Prostate gland (tissue), 2 donors: ENCODE results near the gene ERI3. TPM values are rescaled to one million over a fixed set of nuclear protein-coding genes. Genes with fewer than 3 reads are reported as not detected.

Experiments used
- DNase-seq: peaks from one replicate; pipeline ENCODE4 v3.0.0-alpha.2; 2019; ENCODE audit warnings: low spot score
- H3K27ac ChIP-seq, 2 donors: fragments of 200-600 bp; sonication (generic); 2 replicates each; pipeline ENCODE4 v1.5.1; 2017 to 2019
- H3K27me3 ChIP-seq: fragments of 200-600 bp; sonication (generic); replicated peaks from 2 replicates; pipeline ENCODE4 v1.5.1; 2019; ENCODE audit not compliant: insufficient read depth
- H3K36me3 ChIP-seq, 2 donors: fragments of 200-600 bp; sonication (generic); 1 replicate in 1 of 2; 2 replicates in 1 of 2; pipeline versions ENCODE4 v1.5.1 to v1.8.1; 2017 to 2019
- H3K4me1 ChIP-seq: fragments of 200-600 bp; sonication (generic); replicated peaks from 2 replicates; pipeline ENCODE4 v1.5.1; 2019
- H3K4me3 ChIP-seq, 2 donors: fragments of 200-600 bp; sonication (generic); 2 replicates each; pipeline ENCODE4 v1.5.1; 2017 to 2019
- H3K9me3 ChIP-seq: fragments of 200-600 bp; sonication (generic); 2 replicates; pipeline ENCODE4 v1.5.1; 2017
- POLR2A ChIP-seq: fragments of 450-650 bp; IDR thresholded peaks from one replicate; pipeline ENCODE4 v1.6.1; 2016; ENCODE audit warnings: antibody characterized with exemption, mild to moderate bottlenecking
- POLR2AphosphoS5 ChIP-seq: sonication (generic); formaldehyde crosslinking; IDR thresholded peaks from one replicate; pipeline ENCODE4 v1.6.1; 2017; ENCODE audit warnings: antibody characterized with exemption
- WGBS: methylation state at CpG from one replicate; pipeline ENCODE4 v1.1.5; 2018; 5-methylcytosine and 5-hydroxymethylcytosine counted together
- intact Hi-C: fragments of 100-400 bp; cut with DNase I; formaldehyde crosslinking; loops from one replicate; pipeline ENCODE4 v1.14.2; 2022
- total RNA-seq, 2 donors: library from RNA; depleted of rRNA; stranded (reverse); fragments of >200 nt; gene quantifications; one replicate each; pipeline ENCODE4 v1.1.0, GENCODE V29; 2016
- TF ChIP-seq, protein P1 (sequence below), 4 experiments: fragments of 200-600 bp in 2 of 4; fragments of 450-650 bp in 2 of 4; sonication (generic) in 2 of 4; IDR thresholded peaks; 1 replicate in 3 of 4; 2 replicates in 1 of 4; pipeline ENCODE4 v1.5.1; 2016 to 2019; ENCODE audit warnings: antibody characterized with exemption in 4 of 4, mild to moderate bottlenecking in 2 of 4, moderate library complexity in 2 of 4

The ERI3 gene
- total RNA-seq, 2 donors from 2014 or later, result 84.0 to 114 TPM

DNA sequence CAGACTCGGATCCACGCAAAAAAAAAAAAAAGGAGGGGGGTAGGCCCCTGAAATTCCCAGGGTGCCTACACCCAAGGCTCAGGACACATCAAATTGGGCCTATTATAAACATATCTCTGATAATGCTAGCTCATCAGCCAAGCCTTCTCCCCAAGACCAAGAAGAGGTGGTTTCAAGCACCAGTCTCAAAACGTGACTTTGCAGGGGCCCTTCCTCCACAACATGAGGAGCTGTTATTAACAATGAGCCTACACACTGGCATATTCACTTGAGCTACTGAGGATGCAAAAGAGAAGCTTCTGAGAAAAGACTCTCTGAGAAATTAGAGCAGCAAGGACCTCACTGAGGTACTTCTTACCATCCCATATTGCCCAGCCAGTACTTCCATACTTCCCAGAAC lies 32.7 kb downstream of the ERI3 start:
- no peak overlapping the region for H3K27ac ChIP-seq
- TF ChIP-seq POLR2A (no peak), POLR2AphosphoS5 (no peak)
- TF ChIP-seq, protein P1, sequence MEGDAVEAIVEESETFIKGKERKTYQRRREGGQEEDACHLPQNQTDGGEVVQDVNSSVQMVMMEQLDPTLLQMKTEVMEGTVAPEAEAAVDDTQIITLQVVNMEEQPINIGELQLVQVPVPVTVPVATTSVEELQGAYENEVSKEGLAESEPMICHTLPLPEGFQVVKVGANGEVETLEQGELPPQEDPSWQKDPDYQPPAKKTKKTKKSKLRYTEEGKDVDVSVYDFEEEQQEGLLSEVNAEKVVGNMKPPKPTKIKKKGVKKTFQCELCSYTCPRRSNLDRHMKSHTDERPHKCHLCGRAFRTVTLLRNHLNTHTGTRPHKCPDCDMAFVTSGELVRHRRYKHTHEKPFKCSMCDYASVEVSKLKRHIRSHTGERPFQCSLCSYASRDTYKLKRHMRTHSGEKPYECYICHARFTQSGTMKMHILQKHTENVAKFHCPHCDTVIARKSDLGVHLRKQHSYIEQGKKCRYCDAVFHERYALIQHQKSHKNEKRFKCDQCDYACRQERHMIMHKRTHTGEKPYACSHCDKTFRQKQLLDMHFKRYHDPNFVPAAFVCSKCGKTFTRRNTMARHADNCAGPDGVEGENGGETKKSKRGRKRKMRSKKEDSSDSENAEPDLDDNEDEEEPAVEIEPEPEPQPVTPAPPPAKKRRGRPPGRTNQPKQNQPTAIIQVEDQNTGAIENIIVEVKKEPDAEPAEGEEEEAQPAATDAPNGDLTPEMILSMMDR (IDR thresholded peaks at IDR 0.05), result no peak
- no peak for DNase-seq
- intact Hi-C loops, result no loop called here
- H3K4me3 ChIP-seq, result no peak overlapping the region
- H3K36me3 ChIP-seq, result no peaks in the 10 kb centered on the region
- WGBS, result 95% methylated on average over 3 of the region's 3 CpGs
- H3K4me1 ChIP-seq, result peaks cover 4% of the 10 kb centered on the region
- H3K9me3 ChIP-seq, result no peaks in the 10 kb centered on the region
- H3K27me3 ChIP-seq, result no peaks in the 10 kb centered on the region

DNA sequence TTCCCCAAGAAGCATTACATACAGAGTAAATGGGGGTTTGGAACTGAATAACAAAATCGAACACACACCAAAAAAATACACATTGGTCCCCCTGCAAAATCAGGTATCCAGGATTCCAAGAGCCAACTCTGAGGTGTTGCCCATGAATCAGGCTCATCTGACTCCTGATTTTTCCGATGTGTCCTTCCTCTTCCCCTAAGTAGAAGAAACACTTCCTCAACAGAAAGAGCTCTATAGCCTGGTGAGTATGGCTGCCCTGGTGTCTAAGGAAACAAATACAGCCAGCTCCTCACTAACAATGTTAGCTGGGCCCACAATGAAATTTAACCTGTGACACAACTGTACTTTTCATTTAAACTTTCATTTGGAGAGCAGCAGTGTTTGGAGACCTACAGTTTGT lies 33.6 kb downstream of the ERI3 start:
- H3K4me1 ChIP-seq, result no peaks in the 10 kb centered on the region
- no peaks in the 10 kb centered on the region for H3K9me3 ChIP-seq
- TF ChIP-seq, protein P1 (IDR thresholded peaks at IDR 0.05), result no peak
- TF ChIP-seq POLR2A (no peak), POLR2AphosphoS5 (no peak)
- no peaks in the 10 kb centered on the region for H3K27me3 ChIP-seq
- 97% methylated on average over 2 of the region's 2 CpGs for WGBS
- no peak overlapping the region for H3K4me3 ChIP-seq
- DNase-seq, result no peak
- H3K27ac ChIP-seq, result no peak overlapping the region
- no peaks in the 10 kb centered on the region for H3K36me3 ChIP-seq
- intact Hi-C loops, result no loop called here

DNA sequence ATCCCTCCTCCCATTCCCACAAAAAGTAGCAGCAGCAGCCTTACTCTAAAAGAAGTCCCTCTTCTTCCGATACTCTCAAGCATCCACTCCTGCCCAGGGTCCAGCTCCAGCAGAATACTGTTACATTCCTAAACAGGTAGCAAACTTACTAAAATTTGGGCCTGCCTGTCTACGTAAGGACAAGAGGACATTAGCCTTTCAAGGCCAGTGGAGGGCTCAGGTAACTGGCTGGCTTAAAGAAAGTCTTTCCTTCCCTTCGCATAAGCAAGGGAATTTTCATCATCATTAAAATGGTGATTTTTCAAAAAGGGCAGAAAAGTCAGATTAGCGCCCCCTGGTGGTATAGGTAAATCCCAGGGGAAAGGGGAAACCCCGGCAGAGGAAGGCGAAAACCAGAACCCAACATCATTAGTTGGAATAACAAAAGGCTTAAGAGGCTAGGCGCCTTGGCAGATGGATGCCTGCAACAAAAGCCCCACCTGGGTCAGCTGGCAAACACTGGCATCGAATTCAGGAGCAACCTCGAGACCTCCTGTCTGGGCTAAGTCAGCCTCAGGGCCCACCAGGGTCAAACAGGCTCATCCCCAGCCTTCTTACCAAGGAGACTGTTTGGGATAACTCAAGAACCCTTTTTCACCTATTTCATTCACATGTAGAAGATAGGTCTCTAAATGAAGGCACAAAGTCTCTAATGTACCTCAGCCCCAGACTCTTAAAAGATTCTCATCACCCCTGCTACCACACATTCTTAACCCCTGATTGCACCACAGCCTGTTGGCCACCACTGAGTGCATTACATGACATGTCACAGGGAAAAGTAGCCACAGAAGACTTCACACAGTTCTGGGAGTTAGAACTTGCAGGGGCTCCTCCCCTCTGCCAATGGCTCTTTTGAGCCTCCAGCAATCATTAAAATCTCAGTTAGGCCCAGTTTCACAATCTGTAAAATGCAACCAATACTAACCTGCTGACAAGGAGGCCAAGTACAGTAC lies 36.7 kb downstream of the ERI3 start:
- Histone ChIP-seq H3K27ac (no peak overlapping the region), H3K9me3 (no peaks in the 10 kb centered on the region), H3K4me1 (no peaks in the 10 kb centered on the region), H3K4me3 (no peak overlapping the region), H3K27me3 (no peaks in the 10 kb centered on the region), H3K36me3 (no peaks in the 10 kb centered on the region)
- DNase-seq, result no peak
- intact Hi-C loops, result loop anchor here (2.0 kb wide), 1 partner anchor 102 kb away; no protein-coding TSS in a partner anchor
- TF ChIP-seq, protein P1 (IDR thresholded peaks at IDR 0.05), result peak; percentile 40 to 80 (median 60)
- TF ChIP-seq POLR2AphosphoS5 (no peak), POLR2A (no peak)
- WGBS, result 65% methylated on average over 9 of the region's 9 CpGs

DNA sequence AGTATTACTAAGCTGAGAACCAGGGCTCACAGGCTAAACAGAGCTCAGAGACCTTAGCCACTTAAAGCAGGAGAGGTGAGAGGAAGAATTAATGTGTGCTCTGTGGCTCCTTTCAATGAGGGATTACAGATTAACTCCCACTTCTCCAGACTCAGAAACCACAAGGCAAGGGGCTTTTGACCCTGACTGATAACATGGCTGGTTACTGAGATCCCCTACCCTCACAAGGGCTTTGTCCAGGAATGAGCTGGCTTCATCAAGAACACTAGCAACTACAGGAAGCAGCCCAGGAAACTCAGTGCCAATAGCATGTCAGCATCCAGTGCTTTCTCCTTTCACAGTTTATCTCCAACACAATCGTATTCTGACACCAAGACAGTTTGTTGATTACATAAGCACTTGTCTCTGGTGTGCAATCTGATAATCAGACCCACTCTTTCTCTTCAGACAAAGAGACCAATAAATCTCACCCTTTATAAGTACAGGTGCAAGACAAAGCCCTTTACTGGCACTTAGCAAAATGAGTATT lies 38.8 kb downstream of the ERI3 start:
- H3K36me3 ChIP-seq, result peaks cover 0 to 7% of the 10 kb centered on the region in 2 donors
- no peak overlapping the region for H3K4me3 ChIP-seq
- no peak overlapping the region for H3K27ac ChIP-seq
- intact Hi-C loops, result no loop called here
- H3K4me1 ChIP-seq, result no peaks in the 10 kb centered on the region
- DNase-seq, result no peak
- 20% methylated on average over 1 of the region's 1 CpG for WGBS
- no peaks in the 10 kb centered on the region for H3K27me3 ChIP-seq
- H3K9me3 ChIP-seq, result no peaks in the 10 kb centered on the region
- TF ChIP-seq, protein P1 (IDR thresholded peaks at IDR 0.05), result no peak
- TF ChIP-seq POLR2A (no peak), POLR2AphosphoS5 (no peak)
